ENCODE data around the gene ISG15.

ISG15 gene

DNA sequence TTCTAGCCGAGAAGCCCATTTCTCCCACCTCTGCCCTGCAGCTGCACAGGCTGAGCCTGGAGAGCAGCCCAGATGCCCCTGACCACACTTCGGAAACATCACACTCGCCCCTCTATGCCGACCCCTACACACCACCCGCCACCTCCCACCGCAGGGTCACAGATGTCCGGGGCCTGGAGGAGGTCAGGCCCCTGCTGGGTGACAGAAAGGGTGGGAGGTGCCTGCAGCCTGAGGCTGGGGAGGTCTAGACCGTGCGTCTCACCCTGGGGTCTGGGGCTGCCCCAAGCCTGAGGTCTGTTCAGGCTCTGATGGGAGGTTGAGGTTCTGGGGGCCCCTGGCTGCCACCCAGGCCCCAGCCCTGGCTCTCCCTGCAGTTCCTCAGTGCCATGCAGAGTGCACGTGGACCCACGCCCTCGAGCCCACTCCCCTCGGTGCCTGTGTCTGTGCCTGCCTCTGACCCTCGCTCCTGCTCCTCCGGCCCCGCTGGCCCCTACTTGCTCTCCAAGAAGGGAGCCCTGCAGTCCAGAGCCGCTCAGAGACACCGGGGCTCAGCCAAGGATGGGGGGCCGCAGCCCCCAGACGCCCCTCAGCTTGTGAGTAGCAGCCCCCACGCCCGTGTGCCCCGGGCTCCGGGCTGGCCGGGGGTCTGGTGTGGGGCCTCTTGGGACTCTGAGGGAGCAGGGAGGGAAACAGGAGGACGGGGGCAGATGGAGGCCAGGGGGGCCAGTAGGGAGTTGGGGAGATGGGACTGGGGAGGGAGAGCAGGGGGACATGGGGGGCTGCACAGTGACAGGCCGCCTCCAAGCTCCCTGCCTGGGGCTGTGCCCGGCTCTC, 39.6 kb upstream of the ISG15 start:
- no peak overlapping the region for H4K91ac ChIP-seq (ENCODE audit: low read length)
- peaks cover 8% of the 10 kb centered on the region for H3K4me1 ChIP-seq (ENCODE audit: control insufficient read depth, insufficient read depth, low read depth, low read length)
- H2BK12ac ChIP-seq (ENCODE audit: low read length in 2 of 2) = no peak overlapping the region
- no peak overlapping the region for H4K8ac ChIP-seq (ENCODE audit: low read length)
- H3K9ac ChIP-seq (ENCODE audit: low read length) = no peak overlapping the region
- H3K23ac ChIP-seq (ENCODE audit: low read length in 2 of 2) = no peak overlapping the region
- H3K36me3 ChIP-seq (ENCODE audit: control insufficient read depth in 1 of 2, insufficient read depth in 2 of 2, low read depth in 1 of 2, low read length in 2 of 2) = peaks cover 0 to 9% of the 10 kb centered on the region in 2 experiments
- H3K14ac ChIP-seq (ENCODE audit: low read length in 2 of 2) = no peak overlapping the region
- H3K27ac ChIP-seq (ENCODE audit: low read length, poor library complexity, severe bottlenecking) = no peak overlapping the region
- no peaks in the 10 kb centered on the region for H3K79me1 ChIP-seq (replicated peaks; ENCODE audit: low read length, poor library complexity, severe bottlenecking)
- H2BK120ac ChIP-seq (ENCODE audit: low read depth, low read length) = no peak overlapping the region
- H3K27me3 ChIP-seq (ENCODE audit: control insufficient read depth in 1 of 2, insufficient read depth in 1 of 2, low read length in 2 of 2) = peaks cover 0 to 70% of the 10 kb centered on the region in 2 experiments
- H2BK5ac ChIP-seq (ENCODE audit: low read depth, low read length, poor library complexity, severe bottlenecking) = no peak overlapping the region
- H3K4ac ChIP-seq (ENCODE audit: low read depth in 1 of 2, low read length in 2 of 2) = no peak overlapping the region
- 87% methylated on average over 24 of the region's 28 CpGs for WGBS
- no peak overlapping the region for H3K4me2 ChIP-seq (ENCODE audit: low read length, poor library complexity, severe bottlenecking)
- H2BK15ac ChIP-seq (ENCODE audit: low read depth, poor library complexity, severe bottlenecking) = peak overlapping the region; percentile 8
- DNase-seq = no peak
- H3K18ac ChIP-seq (ENCODE audit: low read depth in 1 of 2, low read length in 2 of 2) = no peak overlapping the region
- H3K4me3 ChIP-seq (ENCODE audit: insufficient read depth in 1 of 2, low read depth in 1 of 2, low read length in 2 of 2) = no peak overlapping the region
- no peaks in the 10 kb centered on the region for H3K9me3 ChIP-seq (ENCODE audit: control insufficient read depth, low read length)
- no peak overlapping the region for H2AK5ac ChIP-seq (ENCODE audit: low read length, severe bottlenecking)
- H2AFZ ChIP-seq (ENCODE audit: low read depth, low read length) = no peak overlapping the region

- no peak overlapping the region for H3K27ac ChIP-seq (ENCODE audit: low read length, poor library complexity, severe bottlenecking)
- H3K23ac ChIP-seq (ENCODE audit: low read length in 2 of 2) = no peak overlapping the region
- no peak overlapping the region for H3K9ac ChIP-seq (ENCODE audit: low read length)
- H2BK120ac ChIP-seq (ENCODE audit: low read depth, low read length) = no peak overlapping the region
- H3K36me3 ChIP-seq (ENCODE audit: control insufficient read depth in 1 of 2, insufficient read depth in 2 of 2, low read depth in 1 of 2, low read length in 2 of 2) = peaks cover 0 to 9% of the 10 kb centered on the region in 2 experiments
- no peak overlapping the region for H2AFZ ChIP-seq (ENCODE audit: low read depth, low read length)
- peaks cover 8% of the 10 kb centered on the region for H3K4me1 ChIP-seq (ENCODE audit: control insufficient read depth, insufficient read depth, low read depth, low read length)
- no peak overlapping the region for H3K18ac ChIP-seq (ENCODE audit: low read depth in 1 of 2, low read length in 2 of 2)
- no peak overlapping the region for H3K14ac ChIP-seq (ENCODE audit: low read length in 2 of 2)
- no peak overlapping the region for H4K91ac ChIP-seq (ENCODE audit: low read length)
- H2AK5ac ChIP-seq (ENCODE audit: low read length, severe bottlenecking) = no peak overlapping the region
- H3K4me2 ChIP-seq (ENCODE audit: low read length, poor library complexity, severe bottlenecking) = no peak overlapping the region
- 87% methylated on average over 8 of the region's 11 CpGs for WGBS
- H3K4me3 ChIP-seq (ENCODE audit: insufficient read depth in 1 of 2, low read depth in 1 of 2, low read length in 2 of 2) = no peak overlapping the region
- no peak overlapping the region for H4K8ac ChIP-seq (ENCODE audit: low read length)
- H2BK5ac ChIP-seq (ENCODE audit: low read depth, low read length, poor library complexity, severe bottlenecking) = no peak overlapping the region
- no peak for DNase-seq
- no peak overlapping the region for H3K4ac ChIP-seq (ENCODE audit: low read depth in 1 of 2, low read length in 2 of 2)
- peak overlapping the region; percentile 8 for H2BK15ac ChIP-seq (ENCODE audit: low read depth, poor library complexity, severe bottlenecking)
- peaks cover 0 to 67% of the 10 kb centered on the region in 2 experiments for H3K27me3 ChIP-seq (ENCODE audit: control insufficient read depth in 1 of 2, insufficient read depth in 1 of 2, low read length in 2 of 2)
- H3K9me3 ChIP-seq (ENCODE audit: control insufficient read depth, low read length) = no peaks in the 10 kb centered on the region
- no peaks in the 10 kb centered on the region for H3K79me1 ChIP-seq (replicated peaks; ENCODE audit: low read length, poor library complexity, severe bottlenecking)
- no peak overlapping the region for H2BK12ac ChIP-seq (ENCODE audit: low read length in 2 of 2)
Measured at GRCh38 chr1:974293-974640, 39.0 kb upstream of the ISG15 start.

- Histone ChIP-seq H3K27ac (ENCODE audit: low read length, poor library complexity, severe bottlenecking) (no peak overlapping the region), H3K27me3 (ENCODE audit: control insufficient read depth in 1 of 2, insufficient read depth in 1 of 2, low read length in 2 of 2) (peaks cover 0 to 67% of the 10 kb centered on the region in 2 experiments), H3K4me1 (ENCODE audit: control insufficient read depth, insufficient read depth, low read depth, low read length) (peaks cover 8% of the 10 kb centered on the region), H3K9ac (ENCODE audit: low read length) (no peak overlapping the region), H3K36me3 (ENCODE audit: control insufficient read depth in 1 of 2, insufficient read depth in 2 of 2, low read depth in 1 of 2, low read length in 2 of 2) (peaks cover 0 to 9% of the 10 kb centered on the region in 2 experiments), H2BK5ac (ENCODE audit: low read depth, low read length, poor library complexity, severe bottlenecking) (no peak overlapping the region), H2BK15ac (ENCODE audit: low read depth, poor library complexity, severe bottlenecking) (no peak overlapping the region), H2BK120ac (ENCODE audit: low read depth, low read length) (no peak overlapping the region), H3K14ac (ENCODE audit: low read length in 2 of 2) (no peak overlapping the region), H2AFZ (ENCODE audit: low read depth, low read length) (no peak overlapping the region), H3K79me1 (replicated peaks; ENCODE audit: low read length, poor library complexity, severe bottlenecking) (no peaks in the 10 kb centered on the region), H3K4me3 (ENCODE audit: insufficient read depth in 1 of 2, low read depth in 1 of 2, low read length in 2 of 2) (peak overlapping the region in 1 of 2 experiments; percentile 20), H3K4ac (ENCODE audit: low read depth in 1 of 2, low read length in 2 of 2) (no peak overlapping the region), H2BK12ac (ENCODE audit: low read length in 2 of 2) (no peak overlapping the region), H4K8ac (ENCODE audit: low read length) (no peak overlapping the region), H4K91ac (ENCODE audit: low read length) (no peak overlapping the region), H2AK5ac (ENCODE audit: low read length, severe bottlenecking) (no peak overlapping the region), H3K4me2 (ENCODE audit: low read length, poor library complexity, severe bottlenecking) (no peak overlapping the region), H3K9me3 (ENCODE audit: control insufficient read depth, low read length) (no peaks in the 10 kb centered on the region), H3K23ac (ENCODE audit: low read length in 2 of 2) (no peak overlapping the region), H3K18ac (ENCODE audit: low read depth in 1 of 2, low read length in 2 of 2) (no peak overlapping the region)
- WGBS = 81% methylated on average over 17 of the region's 17 CpGs
- DNase-seq = no peak
Measured at GRCh38 chr1:974687-975328, 38.5 kb upstream of the ISG15 start.

DNA sequence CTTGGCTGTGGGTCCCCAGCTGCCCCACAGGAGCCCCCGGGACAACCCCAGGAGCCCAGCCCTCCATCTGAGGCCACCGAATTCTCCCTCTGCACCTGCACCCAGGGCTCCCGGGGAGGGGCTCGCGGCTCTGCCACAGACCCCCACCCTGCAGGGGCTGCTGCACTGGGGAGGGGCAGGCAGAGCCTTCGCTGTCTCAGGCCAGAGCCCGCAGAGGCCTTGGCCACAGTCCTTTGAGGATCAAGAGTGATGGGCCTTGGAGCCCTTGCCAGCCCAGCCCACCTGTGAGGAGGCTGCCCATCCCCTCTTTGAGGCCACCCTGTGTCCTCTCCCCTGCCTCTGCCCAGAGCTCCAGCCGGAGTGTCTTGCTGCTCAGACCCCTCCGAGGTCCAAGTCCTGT, 37.9 kb upstream of the ISG15 start:
- Histone ChIP-seq H3K4me3 (ENCODE audit: insufficient read depth in 1 of 2, low read depth in 1 of 2, low read length in 2 of 2) (no peak overlapping the region), H3K9ac (ENCODE audit: low read length) (no peak overlapping the region), H2AK5ac (ENCODE audit: low read length, severe bottlenecking) (no peak overlapping the region), H2BK15ac (ENCODE audit: low read depth, poor library complexity, severe bottlenecking) (no peak overlapping the region), H4K8ac (ENCODE audit: low read length) (no peak overlapping the region), H3K36me3 (ENCODE audit: control insufficient read depth in 1 of 2, insufficient read depth in 2 of 2, low read depth in 1 of 2, low read length in 2 of 2) (peaks cover 0 to 9% of the 10 kb centered on the region in 2 experiments), H2BK12ac (ENCODE audit: low read length in 2 of 2) (no peak overlapping the region), H4K91ac (ENCODE audit: low read length) (no peak overlapping the region), H2AFZ (ENCODE audit: low read depth, low read length) (no peak overlapping the region), H3K4ac (ENCODE audit: low read depth in 1 of 2, low read length in 2 of 2) (no peak overlapping the region), H3K79me1 (replicated peaks; ENCODE audit: low read length, poor library complexity, severe bottlenecking) (no peaks in the 10 kb centered on the region), H3K14ac (ENCODE audit: low read length in 2 of 2) (no peak overlapping the region), H3K4me2 (ENCODE audit: low read length, poor library complexity, severe bottlenecking) (no peak overlapping the region), H3K23ac (ENCODE audit: low read length in 2 of 2) (no peak overlapping the region), H3K4me1 (ENCODE audit: control insufficient read depth, insufficient read depth, low read depth, low read length) (peaks cover 8% of the 10 kb centered on the region), H2BK5ac (ENCODE audit: low read depth, low read length, poor library complexity, severe bottlenecking) (no peak overlapping the region), H3K9me3 (ENCODE audit: control insufficient read depth, low read length) (no peaks in the 10 kb centered on the region), H2BK120ac (ENCODE audit: low read depth, low read length) (no peak overlapping the region), H3K27ac (ENCODE audit: low read length, poor library complexity, severe bottlenecking) (no peak overlapping the region), H3K27me3 (ENCODE audit: control insufficient read depth in 1 of 2, insufficient read depth in 1 of 2, low read length in 2 of 2) (peaks cover 0 to 67% of the 10 kb centered on the region in 2 experiments), H3K18ac (ENCODE audit: low read depth in 1 of 2, low read length in 2 of 2) (no peak overlapping the region)
- 90% methylated on average over 9 of the region's 9 CpGs for WGBS
- no peak for DNase-seq
